CD14-positive monocyte (primary cell): ENCODE measurements around the gene ANKRD40CL. TPM values are rescaled to one million over a fixed set of nuclear protein-coding genes. Genes with fewer than 3 reads are reported as not detected.
A peak's percentile ranks its signal among the peaks of the same experiment; 100 is the strongest.

Experiments used
- DNase-seq, 3 donors: peaks; one replicate each; pipeline ENCODE4 v3.0.0-alpha.2; 2011 to 2022
- H2AFZ ChIP-seq: 2 replicates; pipeline ENCODE4 v1.6.0; 2012; ENCODE audit warnings: mild to moderate bottlenecking, low read depth, low read length, inconsistent platforms; ENCODE audit not compliant: insufficient read depth, poor library complexity, severe bottlenecking
- H3K27ac ChIP-seq, 2 donors: 1 replicate in 1 of 2; 2 replicates in 1 of 2; pipeline ENCODE4 v1.5.1; 2012 to 2013; ENCODE audit warnings: low read length in 2 of 2, control low read depth in 1 of 2, inconsistent platforms in 1 of 2, low read depth in 1 of 2, mild to moderate bottlenecking in 1 of 2
- H3K27me3 ChIP-seq, 2 donors: one replicate each; pipeline versions ENCODE4 v1.6.0 to v1.6.1; 2011 to 2013; ENCODE audit warnings: low read length in 2 of 2; ENCODE audit not compliant: control insufficient read depth in 2 of 2, insufficient read depth in 2 of 2
- H3K36me3 ChIP-seq, 2 donors: replicated peaks in 1 of 2; 1 replicate in 1 of 2; 2 replicates in 1 of 2; pipeline versions ENCODE4 v1.5.1 to v1.6.1; 2012 to 2013; ENCODE audit warnings: low read length in 2 of 2, control low read depth in 1 of 2, inconsistent platforms in 1 of 2, mild to moderate bottlenecking in 1 of 2; ENCODE audit not compliant: insufficient read depth in 2 of 2, control insufficient read depth in 1 of 2
- H3K4me1 ChIP-seq, 2 donors: 1 replicate in 1 of 2; 2 replicates in 1 of 2; pipeline versions ENCODE4 v1.5.1 to v1.6.1; 2012 to 2013; ENCODE audit warnings: low read length in 2 of 2, control low read depth in 1 of 2, inconsistent platforms in 1 of 2, mild to moderate bottlenecking in 1 of 2, moderate library complexity in 1 of 2; ENCODE audit not compliant: insufficient read depth in 2 of 2, control insufficient read depth in 1 of 2
- H3K4me2 ChIP-seq: replicated peaks from 2 replicates; pipeline ENCODE3; 2012; ENCODE audit warnings: low read length, moderate library complexity, mild to moderate bottlenecking; ENCODE audit not compliant: poor library complexity, severe bottlenecking; ENCODE audit errors: extremely low read depth
- H3K4me3 ChIP-seq, 3 experiments: fragments of 200-600 bp in 1 of 3; sonication (generic) in 1 of 3; replicated peaks in 1 of 3; 1 replicate in 2 of 3; 2 replicates in 1 of 3; pipeline ENCODE4 v1.5.1; 2011 to 2013; ENCODE audit warnings: low read length in 3 of 3, mild to moderate bottlenecking in 3 of 3, control low read depth in 2 of 3, low read depth in 2 of 3, inconsistent platforms in 1 of 3, moderate library complexity in 1 of 3
- H3K79me2 ChIP-seq: 2 replicates; pipeline ENCODE4 v1.6.0; 2012; ENCODE audit warnings: mild to moderate bottlenecking, control low read depth, inconsistent platforms, low read length, moderate library complexity; ENCODE audit not compliant: insufficient read depth
- H3K9ac ChIP-seq: 2 replicates; pipeline ENCODE4 v1.6.0; 2017; ENCODE audit warnings: low read length, mild to moderate bottlenecking; ENCODE audit not compliant: insufficient read depth, poor library complexity, severe bottlenecking
- H3K9me3 ChIP-seq, 2 donors: replicated peaks in 1 of 2; 1 replicate in 1 of 2; 2 replicates in 1 of 2; pipeline versions ENCODE4 v1.5.1 to v1.6.1; 2012 to 2013; ENCODE audit warnings: low read length in 2 of 2, control low read depth in 1 of 2; ENCODE audit not compliant: control insufficient read depth in 1 of 2, insufficient read depth in 1 of 2
- H4K20me1 ChIP-seq: 2 replicates; pipeline ENCODE4 v1.6.0; 2012; ENCODE audit warnings: mild to moderate bottlenecking, low read length, control low read depth, moderate library complexity; ENCODE audit not compliant: insufficient read depth
- H3K27ac Mint-ChIP-seq, 7 donors: one replicate each; pipeline ENCODE4 v1.8.0; 2020; ENCODE audit warnings: mild to moderate bottlenecking in 7 of 7, mixed read lengths in 7 of 7, moderate library complexity in 6 of 7, inconsistent platforms in 2 of 7
- H3K27me3 Mint-ChIP-seq, 3 donors: one replicate each; pipeline ENCODE4 v1.8.0; 2021 to 2022; ENCODE audit warnings: low read depth in 3 of 3, mild to moderate bottlenecking in 3 of 3, mixed read lengths in 3 of 3, moderate library complexity in 3 of 3, inconsistent platforms in 1 of 3
- H3K36me3 Mint-ChIP-seq, 2 donors: one replicate each; pipeline ENCODE4 v1.8.0; 2020; ENCODE audit warnings: mixed read lengths in 2 of 2, inconsistent platforms in 1 of 2, mild to moderate bottlenecking in 1 of 2
- H3K4me1 Mint-ChIP-seq: one replicate; pipeline ENCODE4 v1.8.0; 2020; ENCODE audit warnings: mild to moderate bottlenecking, mixed read lengths
- H3K4me3 Mint-ChIP-seq, 2 donors: one replicate each; pipeline ENCODE4 v1.8.0; 2020; ENCODE audit warnings: mild to moderate bottlenecking in 2 of 2, mixed read lengths in 2 of 2, moderate library complexity in 1 of 2
- H3K9me3 Mint-ChIP-seq, 7 donors: one replicate each; pipeline ENCODE4 v1.8.0; 2020 to 2022; ENCODE audit warnings: mixed read lengths in 7 of 7, mild to moderate bottlenecking in 6 of 7, moderate library complexity in 6 of 7, inconsistent platforms in 2 of 7
- CTCF ChIP-seq: fragments of 200-600 bp; IDR thresholded peaks from one replicate; pipeline ENCODE4 v1.8.0; 2022; ENCODE audit warnings: antibody characterized with exemption, mild to moderate bottlenecking
- WGBS: methylation state at CpG from one replicate; pipeline ENCODE4 v1.1.5; 2013; ENCODE audit warnings: missing lambda C conversion rate; ENCODE audit not compliant: insufficient coverage; 5-methylcytosine and 5-hydroxymethylcytosine counted together
- intact Hi-C, 2 donors: fragments of 100-400 bp; cut with micrococcal nuclease; formaldehyde crosslinking; loops; one replicate each; pipeline versions ENCODE4 v1.15.0 to v1.15.1; 2023
- polyA plus RNA-seq, 3 donors: library from polyadenylated mRNA; depleted of rRNA in 1 of 3; unstranded in 2 of 3; stranded (reverse) in 1 of 3; fragments of 300-500 nt in 2 of 3; fragments of >200 nt in 1 of 3; fragmentation: Illumina TruSeq in 2 of 3; gene quantifications; 1 replicate in 2 of 3; 2 replicates in 1 of 3; pipeline ENCODE4 v1.2.3, GENCODE V29; 2012 to 2021

Gene ANKRD40CL
- polyA plus RNA-seq, 3 donors: not detected

GRCh38 chr17:50785126-50785525, 17.8 kb upstream of the ANKRD40CL start:
- Histone ChIP-seq H3K4me1 (peaks cover 6 to 8% of the 10 kb centered on the region in 2 donors), H3K36me3 (no peaks in the 10 kb centered on the region), H3K27ac (no peak overlapping the region), H3K27me3 (peaks cover 0 to 6% of the 10 kb centered on the region in 2 donors), H3K9me3 (no peaks in the 10 kb centered on the region), H3K4me3 (no peak overlapping the region), H4K20me1 (no peaks in the 10 kb centered on the region), H2AFZ (peak overlapping the region; percentile 2), H3K79me2 (no peaks in the 10 kb centered on the region), H3K4me2 (no peak overlapping the region), H3K9ac (no peak overlapping the region)
- Mint-ChIP-seq H3K4me3 (no peak overlapping the region), H3K27ac (no peak overlapping the region), H3K36me3 (no peaks in the 10 kb centered on the region), H3K27me3 (peaks cover 6 to 23% (median 14%) of the 10 kb centered on the region in 3 donors), H3K9me3 (peaks cover 0 to 3% (median 0%) of the 10 kb centered on the region in 7 donors), H3K4me1 (peaks cover 11% of the 10 kb centered on the region)
- 53% methylated on average over 3 of the region's 4 CpGs for WGBS
- intact Hi-C loops: loop anchor here in 1 of 2 donors (5.0 kb wide), 1 partner anchor 172 kb away; no protein-coding TSS in a partner anchor
- TF ChIP-seq CTCF: no peak
- DNase-seq: no peak

GRCh38 chr17:50783905-50784304, 16.6 kb upstream of the ANKRD40CL start:
- no peak for DNase-seq
- no CpG with 5 or more reads among the region's 2 CpGs for WGBS
- no peaks in the 10 kb centered on the region for H3K79me2 ChIP-seq
- H3K9me3 ChIP-seq: no peaks in the 10 kb centered on the region
- Mint-ChIP-seq H3K4me3 (no peak overlapping the region), H3K27ac (no peak overlapping the region), H3K9me3 (peaks cover 0 to 3% (median 0%) of the 10 kb centered on the region in 7 donors), H3K36me3 (no peaks in the 10 kb centered on the region), H3K27me3 (peaks cover 6 to 23% (median 14%) of the 10 kb centered on the region in 3 donors), H3K4me1 (peaks cover 9% of the 10 kb centered on the region)
- no peak overlapping the region for H3K4me3 ChIP-seq
- H3K27me3 ChIP-seq: peaks cover 0 to 6% of the 10 kb centered on the region in 2 donors
- TF ChIP-seq CTCF: no peak
- no peaks in the 10 kb centered on the region for H4K20me1 ChIP-seq
- H2AFZ ChIP-seq: no peak overlapping the region
- peaks cover 0 to 3% of the 10 kb centered on the region in 2 donors for H3K4me1 ChIP-seq
- intact Hi-C loops: loop anchor here (1.0 to 2.0 kb wide), 3 partner anchors 57 to 173 kb away; no protein-coding TSS in a partner anchor
- no peak overlapping the region for H3K27ac ChIP-seq
- H3K9ac ChIP-seq: no peak overlapping the region
- H3K4me2 ChIP-seq: no peak overlapping the region
- no peaks in the 10 kb centered on the region for H3K36me3 ChIP-seq
